Endothelial cell of umbilical vein (primary cell): ENCODE data around the gene TRPV6. TPM values are rescaled to one million over a fixed set of nuclear protein-coding genes. Genes with fewer than 3 reads are reported as not detected.

Source experiments
- BruUV-seq: library from RNA; stranded (reverse); fragments of 400-500 nt; replicated peaks from 2 replicates; lab custom pipeline; 2021; lab: Mats Ljungman, UMichigan
- CTCF ChIA-PET: fragments of 300-600, 350-600 bp; sonication (Branson Sonifier 250); formaldehyde crosslinking; loops from one replicate; lab custom pipeline; 2021; ENCODE audit warnings: antibody characterized with exemption, inconsistent platforms; lab: Charles Lee
- POLR2A ChIA-PET: fragments of 300-600, 350-600 bp; sonication (Branson Sonifier 250); formaldehyde crosslinking; loops from one replicate; lab custom pipeline; 2021; ENCODE audit warnings: antibody characterized with exemption, inconsistent platforms; lab: Charles Lee
- DNase-seq: peaks from one replicate; pipeline ENCODE4 v3.0.0-alpha.2; 2011; ENCODE audit warnings: low read depth, low spot score
- FAIRE-seq: peaks from 2 replicates; lab custom pipeline; 2011; peaks lifted over from hg19 to GRCh38; lab: Jason Lieb, UNC
- H2AFZ ChIP-seq: 2 replicates; pipeline ENCODE4 v1.6.0; 2012; ENCODE audit warnings: low read depth, low read length, control low read depth, inconsistent platforms
- H3K27ac ChIP-seq: 2 replicates; pipeline ENCODE4 v1.5.1; 2011; ENCODE audit warnings: low read depth, mild to moderate bottlenecking, control low read depth, low read length, moderate library complexity; ENCODE audit not compliant: insufficient read depth
- H3K27me3 ChIP-seq, 2 experiments: 2 replicates each; pipeline versions ENCODE4 v1.6.0 to v1.6.1; 2011; ENCODE audit warnings: low read length in 2 of 2, mixed read lengths in 1 of 2; ENCODE audit not compliant: control insufficient read depth in 2 of 2, insufficient read depth in 2 of 2
- H3K36me3 ChIP-seq, 2 experiments: 2 replicates in 1 of 2; 3 replicates in 1 of 2; pipeline ENCODE4 v1.5.1; 2011; ENCODE audit warnings: low read length in 2 of 2, mild to moderate bottlenecking in 1 of 2, moderate library complexity in 1 of 2; ENCODE audit not compliant: control insufficient read depth in 2 of 2, insufficient read depth in 2 of 2; ENCODE audit errors: extremely low read depth in 1 of 2
- H3K4me1 ChIP-seq: 3 replicates; pipeline ENCODE4 v1.5.1; 2011; ENCODE audit warnings: mild to moderate bottlenecking, low read length; ENCODE audit not compliant: control insufficient read depth, insufficient read depth; ENCODE audit errors: extremely low read depth
- H3K4me2 ChIP-seq: 2 replicates; pipeline ENCODE4 v1.6.1; 2011; ENCODE audit warnings: low read length, control low read depth, mixed read lengths; ENCODE audit not compliant: insufficient read depth
- H3K4me3 ChIP-seq, 3 experiments: fragments of 200-600 bp in 1 of 3; sonication (generic), shearing (Covaris generic) in 1 of 3; replicated peaks in 1 of 3; 2 replicates each; pipeline ENCODE4 v1.5.1; 2011 to 2016; ENCODE audit warnings: control low read depth in 3 of 3, low read length in 3 of 3, mild to moderate bottlenecking in 2 of 3, inconsistent platforms in 1 of 3, low read depth in 1 of 3, moderate library complexity in 1 of 3; ENCODE audit not compliant: insufficient read depth in 1 of 3
- H3K79me2 ChIP-seq: 2 replicates; pipeline ENCODE4 v1.6.0; 2012; ENCODE audit warnings: low read length, inconsistent platforms; ENCODE audit not compliant: control insufficient read depth, insufficient read depth
- H3K9ac ChIP-seq: replicated peaks from 2 replicates; pipeline ENCODE3; 2011; ENCODE audit warnings: low read length, control low read depth; ENCODE audit not compliant: insufficient read depth; ENCODE audit errors: extremely low read depth
- H3K9me1 ChIP-seq: replicated peaks from 3 replicates; pipeline ENCODE4 v1.6.0; 2011; ENCODE audit warnings: mild to moderate bottlenecking, low read length; ENCODE audit not compliant: control insufficient read depth, insufficient read depth; ENCODE audit errors: extremely low read depth
- H3K9me3 ChIP-seq: replicated peaks from 2 replicates; pipeline ENCODE4 v1.5.1; 2012; ENCODE audit warnings: low read length, inconsistent platforms; ENCODE audit not compliant: control insufficient read depth, insufficient read depth
- H4K20me1 ChIP-seq: replicated peaks from 2 replicates; pipeline ENCODE3; 2011; ENCODE audit warnings: mild to moderate bottlenecking, low read length; ENCODE audit not compliant: control insufficient read depth, insufficient read depth; ENCODE audit errors: extremely low read depth
- EZH2 ChIP-seq: IDR thresholded peaks from 2 replicates; pipeline ENCODE4 v1.6.1; 2012; ENCODE audit warnings: borderline replicate concordance, low read depth, mild to moderate bottlenecking, moderate library complexity, low read length, inconsistent platforms; ENCODE audit not compliant: severe bottlenecking
- FOS ChIP-seq: IDR thresholded peaks from 2 replicates; pipeline ENCODE4 v1.6.1; 2011; ENCODE audit warnings: mild to moderate bottlenecking, low read length, moderate library complexity, borderline replicate concordance; ENCODE audit not compliant: insufficient read depth
- GATA2 ChIP-seq: IDR thresholded peaks from 2 replicates; pipeline ENCODE4 v1.7.0; 2011; ENCODE audit warnings: low read depth, mild to moderate bottlenecking, moderate library complexity, mixed read lengths, low read length; ENCODE audit not compliant: insufficient read length, insufficient read depth
- JUN ChIP-seq: IDR thresholded peaks from 2 replicates; pipeline ENCODE4 v1.6.1; 2011; ENCODE audit warnings: borderline replicate concordance, low read depth; ENCODE audit not compliant: insufficient read length, insufficient read depth
- MYC ChIP-seq: IDR thresholded peaks from one replicate; pipeline ENCODE4 v1.6.1; 2011; ENCODE audit warnings: mild to moderate bottlenecking, low read depth, low read length
- POLR2A ChIP-seq: IDR thresholded peaks from 2 replicates; pipeline ENCODE4 v1.6.1; 2012; ENCODE audit warnings: low read depth, mild to moderate bottlenecking, control low read depth, low read length
- POLR2AphosphoS5 ChIP-seq: IDR thresholded peaks from 2 replicates; pipeline ENCODE4 v1.6.1; 2012; ENCODE audit warnings: low read depth, mild to moderate bottlenecking, control low read depth, low read length, moderate library complexity; ENCODE audit not compliant: insufficient read depth
- dilution Hi-C: fragments of 300-500 bp; cut with MboI; formaldehyde crosslinking; loops from one replicate; pipeline ENCODE4 v1.15.0; 2019; ENCODE audit warnings: low sequenced_read_pairs; ENCODE audit not compliant: extremely low pct_ligation_motif_present
- intact Hi-C: fragments of 100-400 bp; cut with micrococcal nuclease; formaldehyde crosslinking; loops from one replicate; pipeline ENCODE4 v1.10.0; 2022
- polyA plus RNA-seq, 4 experiments: library from polyadenylated mRNA; depleted of rRNA in 3 of 4; stranded (reverse) in 3 of 4; unstranded in 1 of 4; fragments of >200 nt; gene quantifications; 2 replicates each; pipeline versions ENCODE4 v1.2.1 to v1.2.3, GENCODE V29; 2011 to 2012; ENCODE audit warnings: missing spikeins in 1 of 4
- total RNA-seq: library from RNA; stranded (reverse); gene quantifications from 2 replicates; pipeline ENCODE4 v1.2.3, GENCODE V29; 2021
- TF ChIP-seq, protein P1 (sequence below), 2 donors: IDR thresholded peaks; 1 replicate in 1 of 2; 2 replicates in 1 of 2; pipeline ENCODE4 v1.5.1; 2011; ENCODE audit warnings: low read length in 2 of 2, mild to moderate bottlenecking in 2 of 2, moderate library complexity in 2 of 2, control low read depth in 1 of 2, inconsistent platforms in 1 of 2, low read depth in 1 of 2; ENCODE audit not compliant: insufficient read depth in 1 of 2; ENCODE audit errors: extremely low read depth in 1 of 2
- TF ChIP-seq, protein P2 (sequence below): IDR thresholded peaks from 2 replicates; pipeline ENCODE4 v1.6.1; 2011; ENCODE audit not compliant: insufficient read depth, insufficient read length

The TRPV6 gene
- total and polyA plus RNA-seq, 2 donors (not counting 3 experiments of a cell fraction or from before 2014, with no cell fraction given), result not detected

DNA sequence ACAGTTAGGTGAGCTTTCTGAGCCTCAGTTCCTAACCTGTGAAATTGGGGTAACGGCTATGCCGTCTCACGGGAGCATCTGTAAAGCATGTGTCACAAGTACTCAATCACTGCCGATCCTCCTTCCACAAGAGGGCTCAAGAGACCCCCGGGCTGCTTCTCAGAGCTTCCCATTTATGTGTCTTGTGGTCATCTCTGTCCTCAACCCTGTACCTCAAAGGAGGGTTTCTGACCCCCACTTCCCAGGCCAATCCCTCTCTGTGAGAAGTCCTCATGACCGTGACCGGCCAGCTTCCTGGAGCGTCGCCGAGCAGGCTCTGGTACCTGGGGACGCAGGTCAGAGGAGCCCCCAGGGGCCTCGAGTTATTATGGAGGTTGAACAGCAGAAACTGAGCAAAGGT lies 48.5 kb upstream of the TRPV6 start:
- CTCF ChIA-PET, result no interaction called here
- DNase-seq, result no peak
- Histone ChIP-seq H3K36me3 (no peaks in the 10 kb centered on the region), H3K9me3 (no peaks in the 10 kb centered on the region), H2AFZ (no peak overlapping the region), H3K4me1 (no peaks in the 10 kb centered on the region), H4K20me1 (no peaks in the 10 kb centered on the region), H3K4me3 (no peak overlapping the region), H3K4me2 (no peak overlapping the region), H3K79me2 (no peaks in the 10 kb centered on the region), H3K27me3 (no peaks in the 10 kb centered on the region), H3K27ac (no peak overlapping the region), H3K9ac (no peak overlapping the region), H3K9me1 (no peaks in the 10 kb centered on the region)
- POLR2A ChIA-PET, result no interaction called here
- no TSS peak for BruUV-seq
- no peak for FAIRE-seq
- TF ChIP-seq POLR2A, result no peak
- no peak for TF ChIP-seq POLR2AphosphoS5
- TF ChIP-seq JUN, result no peak
- TF ChIP-seq, protein P1, sequence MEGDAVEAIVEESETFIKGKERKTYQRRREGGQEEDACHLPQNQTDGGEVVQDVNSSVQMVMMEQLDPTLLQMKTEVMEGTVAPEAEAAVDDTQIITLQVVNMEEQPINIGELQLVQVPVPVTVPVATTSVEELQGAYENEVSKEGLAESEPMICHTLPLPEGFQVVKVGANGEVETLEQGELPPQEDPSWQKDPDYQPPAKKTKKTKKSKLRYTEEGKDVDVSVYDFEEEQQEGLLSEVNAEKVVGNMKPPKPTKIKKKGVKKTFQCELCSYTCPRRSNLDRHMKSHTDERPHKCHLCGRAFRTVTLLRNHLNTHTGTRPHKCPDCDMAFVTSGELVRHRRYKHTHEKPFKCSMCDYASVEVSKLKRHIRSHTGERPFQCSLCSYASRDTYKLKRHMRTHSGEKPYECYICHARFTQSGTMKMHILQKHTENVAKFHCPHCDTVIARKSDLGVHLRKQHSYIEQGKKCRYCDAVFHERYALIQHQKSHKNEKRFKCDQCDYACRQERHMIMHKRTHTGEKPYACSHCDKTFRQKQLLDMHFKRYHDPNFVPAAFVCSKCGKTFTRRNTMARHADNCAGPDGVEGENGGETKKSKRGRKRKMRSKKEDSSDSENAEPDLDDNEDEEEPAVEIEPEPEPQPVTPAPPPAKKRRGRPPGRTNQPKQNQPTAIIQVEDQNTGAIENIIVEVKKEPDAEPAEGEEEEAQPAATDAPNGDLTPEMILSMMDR (IDR thresholded peaks at IDR 0.05; ENCODE audit: extremely low read depth in 1 of 2, insufficient read depth in 1 of 2, low read depth in 1 of 2, low read length in 2 of 2), result no peak
- intact Hi-C loops (no loop called here), dilution Hi-C loops (no loop called here)

DNA sequence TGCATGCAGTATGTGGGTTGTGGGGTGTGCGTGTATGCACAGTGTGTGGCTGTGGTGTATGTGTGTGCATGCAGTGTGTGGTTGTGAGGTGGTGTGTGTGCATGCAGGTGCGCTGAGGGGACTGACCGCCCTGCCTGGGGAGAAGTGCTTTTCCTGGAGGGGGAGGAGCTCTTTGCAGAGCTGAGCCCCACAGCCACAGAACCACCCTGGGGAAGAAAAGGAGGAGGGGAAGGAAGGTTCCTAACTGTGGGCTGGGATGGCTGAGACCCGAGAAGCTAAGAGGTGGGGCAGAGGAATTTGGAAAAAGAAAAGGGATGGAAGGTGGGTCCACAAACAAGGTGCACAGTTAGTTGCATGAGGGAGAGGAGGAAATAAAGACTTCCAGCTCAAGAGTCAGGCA lies 48.1 kb upstream of the TRPV6 start, which contains the start of gene TRPV5:
TRPV5 (minus strand) TSS at position 123 of the 400 bp plus-strand sequence. CDS start 287 bp downstream, outside the sequence.
- FAIRE-seq, result no peak

More for the DNA sequence above, 48.1 kb upstream of the TRPV6 start, which contains the start of gene TRPV5:
- Histone ChIP-seq H3K4me3 (no peak within 1 kb of the TSS), H3K27me3 (no peaks in the 10 kb centered on the region), H3K4me1 (no peaks in the 10 kb centered on the region), H3K9ac (no peak within 1 kb of the TSS), H3K27ac (no peak within 1 kb of the TSS), H3K79me2 (no peaks in the 10 kb centered on the region), H3K36me3 (no peaks in the 10 kb centered on the region), H4K20me1 (no peaks in the 10 kb centered on the region), H3K9me1 (no peaks in the 10 kb centered on the region), H3K9me3 (no peaks in the 10 kb centered on the region), H3K4me2 (no peak within 1 kb of the TSS), H2AFZ (no peak within 1 kb of the TSS)
- POLR2A ChIA-PET, result no interaction called here
- no peak for TF ChIP-seq MYC
- no peak for TF ChIP-seq FOS
- TF ChIP-seq, protein P1 (IDR thresholded peaks at IDR 0.05; ENCODE audit: extremely low read depth in 1 of 2, insufficient read depth in 1 of 2, low read depth in 1 of 2, low read length in 2 of 2), result no peak
- no peak for TF ChIP-seq POLR2AphosphoS5
- TF ChIP-seq, protein P2, sequence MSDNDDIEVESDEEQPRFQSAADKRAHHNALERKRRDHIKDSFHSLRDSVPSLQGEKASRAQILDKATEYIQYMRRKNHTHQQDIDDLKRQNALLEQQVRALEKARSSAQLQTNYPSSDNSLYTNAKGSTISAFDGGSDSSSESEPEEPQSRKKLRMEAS, result no peak
- no peak for TF ChIP-seq POLR2A
- TF ChIP-seq GATA2, result no peak
- TF ChIP-seq EZH2, result no peak
- no peak for TF ChIP-seq JUN
- DNase-seq, result no peak
- intact Hi-C loops (no loop called here), dilution Hi-C loops (no loop called here)
- CTCF ChIA-PET, result no interaction called here
- no TSS peak for BruUV-seq
